Neuronal stem cell (in vitro differentiated cells): Measurements from ENCODE around the gene REC114.

ENCODE experiments used
- DNase-seq: peaks from one replicate; pipeline ENCODE4 v3.0.0-alpha.2; 2013; ENCODE audit warnings: low spot score
- H2AFZ ChIP-seq: one replicate; pipeline ENCODE4 v1.6.1; 2013; ENCODE audit warnings: mild to moderate bottlenecking, low read length, inconsistent platforms
- H2AK5ac ChIP-seq: 2 replicates; pipeline ENCODE4 v1.6.1; 2013; ENCODE audit warnings: low read depth, mild to moderate bottlenecking, inconsistent platforms, low read length, moderate library complexity, mixed read lengths
- H2BK120ac ChIP-seq: 2 replicates; pipeline ENCODE4 v1.6.1; 2013; ENCODE audit warnings: low read depth, mild to moderate bottlenecking, inconsistent platforms, low read length, moderate library complexity, mixed read lengths
- H2BK12ac ChIP-seq: one replicate; pipeline ENCODE4 v1.6.1; 2013; ENCODE audit warnings: low read length, inconsistent platforms
- H2BK15ac ChIP-seq: 2 replicates; pipeline ENCODE4 v1.6.1; 2013; ENCODE audit warnings: mild to moderate bottlenecking, low read length, inconsistent platforms, mixed read lengths
- H2BK5ac ChIP-seq: one replicate; pipeline ENCODE4 v1.6.1; 2013; ENCODE audit warnings: inconsistent platforms, mild to moderate bottlenecking, low read length, moderate library complexity
- H3K14ac ChIP-seq: one replicate; pipeline ENCODE4 v1.6.1; 2013; ENCODE audit warnings: low read length, inconsistent platforms
- H3K18ac ChIP-seq: 2 replicates; pipeline ENCODE4 v1.6.1; 2013; ENCODE audit warnings: low read length, inconsistent platforms
- H3K23ac ChIP-seq: 2 replicates; pipeline ENCODE4 v1.6.1; 2013; ENCODE audit warnings: low read depth, mild to moderate bottlenecking, mixed read lengths, low read length, inconsistent platforms; ENCODE audit not compliant: poor library complexity
- H3K27ac ChIP-seq: replicated peaks from 3 replicates; pipeline ENCODE4 v1.5.1; 2013; ENCODE audit warnings: low read length, inconsistent platforms
- H3K27me3 ChIP-seq, 3 experiments: 2 replicates each; pipeline ENCODE4 v1.6.1; 2013; ENCODE audit warnings: low read length in 3 of 3, mild to moderate bottlenecking in 2 of 3, inconsistent platforms in 1 of 3, low read depth in 1 of 3, mixed read lengths in 1 of 3, moderate library complexity in 1 of 3; ENCODE audit not compliant: control insufficient read depth in 3 of 3, insufficient read depth in 3 of 3
- H3K36me3 ChIP-seq, 2 donors: replicated peaks in 1 of 2; 2 replicates each; pipeline ENCODE4 v1.6.1; 2013; ENCODE audit warnings: low read length in 2 of 2; ENCODE audit not compliant: control insufficient read depth in 2 of 2, insufficient read depth in 2 of 2
- H3K4ac ChIP-seq: 2 replicates; pipeline ENCODE4 v1.6.1; 2013; ENCODE audit warnings: inconsistent platforms, mild to moderate bottlenecking, low read length, moderate library complexity
- H3K4me1 ChIP-seq, 2 donors: 1 replicate in 1 of 2; 2 replicates in 1 of 2; pipeline ENCODE4 v1.6.1; 2013; ENCODE audit warnings: low read length in 2 of 2, low read depth in 1 of 2; ENCODE audit not compliant: control insufficient read depth in 2 of 2, insufficient read depth in 1 of 2
- H3K4me2 ChIP-seq: one replicate; pipeline ENCODE4 v1.6.1; 2013; ENCODE audit warnings: mild to moderate bottlenecking, low read length, inconsistent platforms; ENCODE audit not compliant: insufficient read depth, poor library complexity, severe bottlenecking
- H3K4me3 ChIP-seq, 2 donors: 2 replicates each; pipeline ENCODE4 v1.5.1; 2013; ENCODE audit warnings: low read length in 2 of 2, mild to moderate bottlenecking in 2 of 2, inconsistent platforms in 1 of 2, moderate library complexity in 1 of 2
- H3K79me1 ChIP-seq: one replicate; pipeline ENCODE4 v1.6.1; 2013; ENCODE audit warnings: low read depth, mild to moderate bottlenecking, inconsistent platforms, low read length, moderate library complexity
- H3K9ac ChIP-seq: one replicate; pipeline ENCODE4 v1.6.1; 2013; ENCODE audit warnings: mild to moderate bottlenecking, low read depth, low read length, inconsistent platforms; ENCODE audit not compliant: poor library complexity
- H3K9me3 ChIP-seq, 2 donors: replicated peaks in 1 of 2; 2 replicates each; pipeline versions ENCODE3 to v1.6.1; 2013; ENCODE audit warnings: low read length in 2 of 2, mild to moderate bottlenecking in 2 of 2, inconsistent platforms in 1 of 2, low read depth in 1 of 2, mixed read lengths in 1 of 2, moderate library complexity in 1 of 2; ENCODE audit not compliant: control insufficient read depth in 2 of 2, insufficient read depth in 1 of 2
- H4K8ac ChIP-seq: one replicate; pipeline ENCODE4 v1.6.1; 2013; ENCODE audit warnings: low read depth, mild to moderate bottlenecking, inconsistent platforms, low read length, moderate library complexity
- H4K91ac ChIP-seq: one replicate; pipeline ENCODE4 v1.6.1; 2013; ENCODE audit warnings: low read length, low read depth, mild to moderate bottlenecking, inconsistent platforms; ENCODE audit not compliant: poor library complexity
- WGBS, 2 donors: extraction: QIAGEN DNeasy Blood & Tissue Kit; methylation state at CpG; one replicate each; pipeline ENCODE4 v1.1.7; 2013; ENCODE audit warnings: missing lambda C conversion rate in 2 of 2, mixed read lengths in 1 of 2; ENCODE audit not compliant: insufficient read length in 2 of 2, insufficient replicate concordance in 1 of 2; ENCODE audit errors: extremely low coverage in 2 of 2; 5-methylcytosine and 5-hydroxymethylcytosine counted together

The REC114 gene

DNA sequence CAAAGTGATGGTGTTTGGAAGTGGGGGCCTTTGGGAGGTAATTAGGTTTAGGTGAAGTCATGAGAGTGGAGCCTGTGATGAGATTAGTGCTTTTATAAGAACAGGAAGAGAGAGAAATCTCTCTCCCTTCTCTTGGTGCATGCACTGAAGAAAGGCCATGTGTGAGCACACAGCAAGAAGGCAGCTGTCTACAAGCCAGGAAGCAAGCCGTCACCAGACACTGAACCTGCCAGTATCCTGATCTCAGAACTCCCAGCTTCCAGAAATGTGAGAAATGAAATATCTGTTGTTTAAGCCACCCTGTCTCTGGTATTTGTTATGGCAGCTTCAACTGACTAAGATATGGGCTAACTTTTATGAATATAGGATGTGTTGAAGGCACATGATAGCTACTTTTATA is 72.6 kb downstream of the REC114 start:
- no peak overlapping the region for H2BK5ac ChIP-seq
- no peak overlapping the region for H4K8ac ChIP-seq
- no peak overlapping the region for H4K91ac ChIP-seq
- no peak overlapping the region for H3K18ac ChIP-seq
- no peak overlapping the region for H3K14ac ChIP-seq
- no peak overlapping the region for H2BK12ac ChIP-seq
- H3K4me1 ChIP-seq: peaks cover 0 to 5% of the 10 kb centered on the region in 2 donors
- no peak overlapping the region for H3K27ac ChIP-seq
- no peak overlapping the region for H2AK5ac ChIP-seq
- no CpG with 5 or more reads among the region's 1 CpG for WGBS, 2 donors
- no peaks in the 10 kb centered on the region for H3K9me3 ChIP-seq
- H2AFZ ChIP-seq: no peak overlapping the region
- H2BK120ac ChIP-seq: no peak overlapping the region
- no peak overlapping the region for H2BK15ac ChIP-seq
- no peak overlapping the region for H3K4me3 ChIP-seq
- H3K23ac ChIP-seq: no peak overlapping the region
- H3K9ac ChIP-seq: no peak overlapping the region
- H3K27me3 ChIP-seq: peaks cover 0 to 30% (median 0%) of the 10 kb centered on the region in 3 experiments
- no peak overlapping the region for H3K4ac ChIP-seq
- no peak overlapping the region for H3K4me2 ChIP-seq
- H3K79me1 ChIP-seq: no peaks in the 10 kb centered on the region
- DNase-seq: no peak
- no peaks in the 10 kb centered on the region for H3K36me3 ChIP-seq

DNA sequence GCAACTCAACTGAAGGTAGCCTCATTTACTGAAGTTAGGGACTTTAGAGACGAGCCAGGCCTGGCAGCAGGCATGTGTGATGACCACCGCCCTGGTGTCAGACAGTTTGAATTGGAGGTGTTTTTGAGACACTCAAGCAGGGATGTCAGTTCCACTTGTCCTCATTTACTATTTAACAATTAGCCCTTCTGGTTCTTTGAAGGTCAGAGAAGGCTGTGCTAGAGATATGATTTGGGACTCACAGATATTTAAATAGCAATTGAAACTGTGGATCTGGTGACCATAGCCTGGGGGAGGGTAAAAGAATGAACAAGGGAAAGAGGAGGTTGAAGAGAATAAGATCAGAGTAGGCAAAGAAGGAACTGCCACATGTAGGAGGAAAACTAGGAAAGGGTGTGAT is 74.6 kb downstream of the REC114 start:
- Histone ChIP-seq H3K9me3 (no peaks in the 10 kb centered on the region), H2BK12ac (no peak overlapping the region), H3K18ac (no peak overlapping the region), H3K9ac (no peak overlapping the region), H3K4me2 (no peak overlapping the region), H2AFZ (no peak overlapping the region), H2BK120ac (no peak overlapping the region), H3K79me1 (no peaks in the 10 kb centered on the region), H3K4me1 (peaks cover 0 to 5% of the 10 kb centered on the region in 2 donors), H2AK5ac (no peak overlapping the region), H3K4ac (no peak overlapping the region), H3K36me3 (no peaks in the 10 kb centered on the region), H3K27me3 (peaks cover 0 to 37% (median 0%) of the 10 kb centered on the region in 3 experiments), H2BK5ac (no peak overlapping the region), H3K23ac (no peak overlapping the region), H4K91ac (no peak overlapping the region), H4K8ac (no peak overlapping the region), H3K27ac (no peak overlapping the region), H3K4me3 (no peak overlapping the region), H2BK15ac (no peak overlapping the region), H3K14ac (no peak overlapping the region)
- no CpG with 5 or more reads among the region's 2 CpGs for WGBS, 2 donors
- no peak for DNase-seq

DNA sequence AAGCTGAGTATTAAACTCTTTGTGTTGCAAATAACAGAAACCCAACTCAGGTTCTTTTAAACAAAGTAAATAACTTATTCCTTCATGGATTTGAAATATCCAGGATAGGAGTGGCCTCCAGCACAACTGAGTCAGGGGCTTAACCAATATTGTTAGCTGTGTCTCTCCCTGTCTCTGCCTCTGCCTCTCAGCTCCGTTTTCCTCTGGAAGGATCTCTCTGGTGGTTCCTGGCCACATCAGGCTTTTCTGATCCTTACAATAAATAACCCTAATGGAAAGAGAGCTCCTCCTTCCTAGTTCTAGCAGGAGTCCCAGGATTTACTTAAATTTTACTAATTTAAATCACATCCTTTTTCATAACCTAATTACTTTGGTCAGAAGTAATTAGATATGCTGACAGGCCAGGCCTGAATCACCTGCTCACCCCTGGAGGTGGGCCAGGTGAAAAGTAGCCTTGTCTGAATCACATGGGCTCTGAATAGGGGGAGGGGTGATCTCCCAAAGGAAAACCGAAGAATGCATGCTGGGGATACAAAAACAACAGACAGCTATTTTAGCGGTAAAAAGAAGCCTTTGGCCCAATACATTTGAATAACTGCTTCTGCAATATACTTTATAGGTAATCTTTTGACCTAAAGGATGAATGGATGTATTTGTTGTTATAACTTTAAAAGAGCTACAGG is 75.4 kb downstream of the REC114 start:
- Histone ChIP-seq H3K4me1 (peaks cover 0 to 5% of the 10 kb centered on the region in 2 donors), H2BK15ac (no peak overlapping the region)

DNA sequence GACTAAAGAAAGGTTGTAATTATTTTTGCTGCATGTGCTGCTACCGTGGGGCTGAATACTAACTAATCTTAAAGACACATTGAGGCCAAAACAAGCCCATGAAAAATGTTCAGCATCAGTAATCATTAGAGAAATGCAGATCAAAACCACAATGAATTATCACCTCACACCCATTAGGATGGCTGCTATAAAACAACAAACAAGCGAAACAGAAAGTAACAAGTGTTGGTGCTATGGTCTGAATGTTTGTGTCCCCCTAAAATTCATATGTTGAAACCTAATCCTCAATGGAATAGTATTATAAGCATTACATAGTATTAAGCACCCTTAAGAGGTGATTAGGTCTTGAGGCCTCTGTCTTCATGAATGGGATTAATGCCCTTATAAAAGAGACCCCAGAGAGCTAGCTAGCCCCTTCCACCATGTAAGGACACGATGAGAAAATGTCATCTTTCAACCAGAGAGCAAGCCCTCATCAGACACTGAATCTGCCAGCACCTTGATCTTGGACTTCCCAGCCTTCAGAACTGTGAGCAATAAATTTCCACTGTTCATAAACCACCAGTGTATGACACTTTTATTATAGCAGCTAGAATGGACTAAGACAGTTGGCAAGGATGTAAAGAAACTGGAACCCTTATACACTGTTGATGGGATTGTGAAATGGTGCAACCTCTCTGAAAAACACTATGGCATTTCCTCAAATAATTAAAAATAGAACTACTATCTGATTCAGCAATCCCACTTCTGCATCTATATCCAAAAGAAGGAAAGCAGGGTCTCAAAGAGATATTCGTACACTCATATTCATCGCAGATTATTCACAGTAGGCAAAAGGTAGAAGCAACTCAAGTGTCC is 76.1 kb downstream of the REC114 start:
- WGBS, 2 donors: no CpG with 5 or more reads among the region's 5 CpGs
- peaks cover 0 to 5% of the 10 kb centered on the region in 2 donors for H3K4me1 ChIP-seq
- H3K18ac ChIP-seq: no peak overlapping the region

More for the DNA sequence above, 75.4 kb downstream of the REC114 start:
- no peak overlapping the region for H3K23ac ChIP-seq
- H2BK5ac ChIP-seq: no peak overlapping the region
- peaks cover 0 to 37% (median 0%) of the 10 kb centered on the region in 3 experiments for H3K27me3 ChIP-seq
- no peak overlapping the region for H4K8ac ChIP-seq
- no peak overlapping the region for H2BK12ac ChIP-seq
- no peaks in the 10 kb centered on the region for H3K36me3 ChIP-seq
- no peaks in the 10 kb centered on the region for H3K79me1 ChIP-seq
- H2BK120ac ChIP-seq: no peak overlapping the region
- H3K4ac ChIP-seq: no peak overlapping the region
- no peak overlapping the region for H3K4me2 ChIP-seq
- no peak overlapping the region for H4K91ac ChIP-seq
- H3K14ac ChIP-seq: no peak overlapping the region
- H2AK5ac ChIP-seq: no peak overlapping the region
- DNase-seq: peak; percentile 3
- H3K27ac ChIP-seq: no peak overlapping the region
- no peak overlapping the region for H3K4me3 ChIP-seq
- H3K9me3 ChIP-seq: no peaks in the 10 kb centered on the region
- no peak overlapping the region for H2AFZ ChIP-seq
- H3K18ac ChIP-seq: no peak overlapping the region
- WGBS, 2 donors: no CpG with 5 or more reads among the region's 3 CpGs
- no peak overlapping the region for H3K9ac ChIP-seq

More for the DNA sequence above, 76.1 kb downstream of the REC114 start:
- no peak overlapping the region for H3K23ac ChIP-seq
- H2BK15ac ChIP-seq: no peak overlapping the region
- no peaks in the 10 kb centered on the region for H3K36me3 ChIP-seq
- no peaks in the 10 kb centered on the region for H3K79me1 ChIP-seq
- no peak for DNase-seq
- no peak overlapping the region for H4K8ac ChIP-seq
- H2BK120ac ChIP-seq: no peak overlapping the region
- H3K9ac ChIP-seq: no peak overlapping the region
- H3K4ac ChIP-seq: no peak overlapping the region
- H2BK12ac ChIP-seq: no peak overlapping the region
- no peak overlapping the region for H2AFZ ChIP-seq
- no peak overlapping the region for H3K27ac ChIP-seq
- H3K27me3 ChIP-seq: peaks cover 0 to 37% (median 0%) of the 10 kb centered on the region in 3 experiments
- H3K9me3 ChIP-seq: no peaks in the 10 kb centered on the region
- no peak overlapping the region for H4K91ac ChIP-seq
- H2BK5ac ChIP-seq: no peak overlapping the region
- no peak overlapping the region for H2AK5ac ChIP-seq
- H3K14ac ChIP-seq: no peak overlapping the region
- no peak overlapping the region for H3K4me3 ChIP-seq
- H3K4me2 ChIP-seq: no peak overlapping the region
